Measurements from ENCODE around the gene DPP10.
"Not testable (repeated sequence)": the region's sequence is repeated elsewhere in the genome, so short reads cannot be mapped to it uniquely, and the experiment has no call there.

DPP10 gene

GRCh38 chr2:114496959-114497358 is 54.5 kb downstream of the DPP10 start:
- intact Hi-C loops (cut with DNase I): no loop called here
- no peak for DNase-seq

GRCh38 chr2:114499101-114499500 is 56.7 kb downstream of the DPP10 start:
- intact Hi-C loops (cut with DNase I): no loop called here
- DNase-seq: no peak

- intact Hi-C loops (cut with DNase I): no loop called here
- no peak for DNase-seq
Observed at GRCh38 chr2:114507744-114508143, 65.3 kb downstream of the DPP10 start.

GRCh38 chr2:114515882-114516281 is 73.4 kb downstream of the DPP10 start:
- DNase-seq: no peak
- intact Hi-C loops (cut with DNase I): no loop called here

GRCh38 chr2:114517580-114517979 is 75.1 kb downstream of the DPP10 start:
- intact Hi-C loops (cut with DNase I): no loop called here
- no peak for DNase-seq

GRCh38 chr2:114518738-114519137 is 76.3 kb downstream of the DPP10 start:
- intact Hi-C loops (cut with DNase I): no loop called here
- no peak for DNase-seq

- DNase-seq; intact Hi-C loops (cut with DNase I): not testable (repeated sequence)
Observed at GRCh38 chr2:114522612-114523011, 80.2 kb downstream of the DPP10 start.

- intact Hi-C loops (cut with DNase I): no loop called here
Observed at GRCh38 chr2:114525955-114526354, 83.5 kb downstream of the DPP10 start.

GRCh38 chr2:114526841-114527240 is 84.4 kb downstream of the DPP10 start:
- intact Hi-C loops (cut with DNase I): no loop called here
- DNase-seq: no peak

More at GRCh38 chr2:114525955-114526354, 83.5 kb downstream of the DPP10 start:
- no peak for DNase-seq

- intact Hi-C loops (cut with DNase I): no loop called here
- DNase-seq: no peak
Observed at GRCh38 chr2:114527330-114527983, 85.0 kb downstream of the DPP10 start.

- intact Hi-C loops (cut with DNase I): no loop called here
- DNase-seq: no peak
Observed at GRCh38 chr2:114534116-114535084, 92.0 kb downstream of the DPP10 start.

- no peak for DNase-seq
- intact Hi-C loops (cut with DNase I): no loop called here
Observed at GRCh38 chr2:114537777-114538176, 95.3 kb downstream of the DPP10 start.

- intact Hi-C loops (cut with DNase I): no loop called here
- DNase-seq: no peak
Observed at GRCh38 chr2:114542695-114543094, 100.3 kb downstream of the DPP10 start.

- peak in 2 of 10 donors; percentile 9 to 17 for DNase-seq
- intact Hi-C loops (cut with DNase I): no loop called here
Observed at GRCh38 chr2:114543236-114543766, 100.9 kb downstream of the DPP10 start.

GRCh38 chr2:114545052-114545451 is 102.6 kb downstream of the DPP10 start:
- DNase-seq: no peak
- intact Hi-C loops (cut with DNase I): no loop called here

GRCh38 chr2:114546531-114546930 is 104.1 kb downstream of the DPP10 start:
- intact Hi-C loops (cut with DNase I): no loop called here
- DNase-seq: no peak

GRCh38 chr2:114548151-114548550 is 105.7 kb downstream of the DPP10 start:
- intact Hi-C loops (cut with DNase I): no loop called here
- DNase-seq: no peak

GRCh38 chr2:114550364-114550763 is 107.9 kb downstream of the DPP10 start:
- no peak for DNase-seq
- intact Hi-C loops (cut with DNase I): loop anchor here (5.0 kb wide), 1 partner anchor 573 kb away; no protein-coding TSS in a partner anchor

GRCh38 chr2:114550895-114551793 is 108.7 kb downstream of the DPP10 start:
- DNase-seq: peak in 6 of 10 donors; percentile 24 to 90 (median 58)
- intact Hi-C loops (cut with DNase I): loop anchor here (5.0 kb wide), 1 partner anchor 574 kb away; no protein-coding TSS in a partner anchor

- intact Hi-C loops (cut with DNase I): loop anchor here (5.0 kb wide), 1 partner anchor 576 kb away; no protein-coding TSS in a partner anchor
- DNase-seq: no peak
Observed at GRCh38 chr2:114553027-114553426, 110.6 kb downstream of the DPP10 start.
